NT2/D1 (cell line): ENCODE data around the gene HOMEZ.

ENCODE experiments used
- SUZ12 ChIP-seq: IDR thresholded peaks from 2 replicates; pipeline ENCODE4 v1.6.1; 2011; ENCODE audit not compliant: insufficient read length, insufficient read depth; ENCODE audit errors: extremely low read depth
- YY1 ChIP-seq: IDR thresholded peaks from 2 replicates; pipeline ENCODE4 v1.6.1; 2011; ENCODE audit not compliant: insufficient read length, insufficient read depth

DNA sequence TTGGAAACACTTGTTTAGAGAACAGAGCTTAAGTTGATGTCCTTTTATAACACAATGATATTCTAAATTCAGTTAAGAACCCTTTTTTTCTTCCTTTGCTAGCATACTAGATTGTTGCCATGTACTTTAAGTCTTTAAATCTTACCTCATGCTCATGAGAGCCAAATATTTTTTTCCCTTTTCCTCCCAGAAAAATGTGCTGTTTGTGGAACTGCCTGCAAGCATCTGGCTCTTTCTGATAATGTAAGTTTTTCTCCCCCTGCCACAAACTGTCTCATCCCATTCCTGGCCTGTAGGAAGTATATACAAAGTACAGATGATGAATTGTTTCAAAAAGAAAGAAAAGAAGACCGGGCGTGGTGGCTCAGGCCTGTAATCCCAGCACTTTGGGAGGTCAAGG, 42.9 kb downstream of the HOMEZ start:
- TF ChIP-seq SUZ12 (no peak), YY1 (no peak)
